GM21737 (cell line): Measurements from ENCODE around the gene FOXJ3.

Experiments
- ATAC-seq: cut with Tn5 transposase; IDR thresholded peaks from one replicate; pipeline ENCODE4 v1.9.1; 2021; ENCODE audit warnings: mild to moderate bottlenecking, moderate library complexity; ENCODE audit not compliant: unreplicated experiment

The FOXJ3 gene

GRCh38 chr1:42148166-42148565 lies 186.9 kb downstream of the FOXJ3 start:
- ATAC-seq, result no peak

- no peak for ATAC-seq
Measured at GRCh38 chr1:42146626-42147320, 188.3 kb downstream of the FOXJ3 start.

GRCh38 chr1:42145764-42146625 lies 189.0 kb downstream of the FOXJ3 start:
- no peak for ATAC-seq

- ATAC-seq, result no peak
Measured at GRCh38 chr1:42145389-42145716, 189.7 kb downstream of the FOXJ3 start.

- no peak for ATAC-seq
Measured at GRCh38 chr1:42144711-42145388, 190.2 kb downstream of the FOXJ3 start.

GRCh38 chr1:42143896-42144710 lies 190.9 kb downstream of the FOXJ3 start:
- no peak for ATAC-seq

- no peak for ATAC-seq
Measured at GRCh38 chr1:42142894-42143675, 191.9 kb downstream of the FOXJ3 start.

- ATAC-seq, result no peak
Measured at GRCh38 chr1:42141978-42142377, 193.1 kb downstream of the FOXJ3 start.

- ATAC-seq, result no peak
Measured at GRCh38 chr1:42140191-42140590, 194.8 kb downstream of the FOXJ3 start.

- ATAC-seq, result no peak
Measured at GRCh38 chr1:42139444-42139843, 195.6 kb downstream of the FOXJ3 start.

GRCh38 chr1:42138586-42138985 lies 196.4 kb downstream of the FOXJ3 start:
- ATAC-seq, result no peak

GRCh38 chr1:42137766-42138165 lies 197.3 kb downstream of the FOXJ3 start:
- ATAC-seq, result no peak

- ATAC-seq, result no peak
Measured at GRCh38 chr1:42136466-42136865, 198.6 kb downstream of the FOXJ3 start.

GRCh38 chr1:42135426-42135825 lies 199.6 kb downstream of the FOXJ3 start:
- no peak for ATAC-seq

- no peak for ATAC-seq
Measured at GRCh38 chr1:42133809-42134526, 201.1 kb downstream of the FOXJ3 start.

GRCh38 chr1:42133390-42133789 lies 201.6 kb downstream of the FOXJ3 start:
- ATAC-seq, result no peak

GRCh38 chr1:42130061-42130660 lies 204.9 kb downstream of the FOXJ3 start:
- ATAC-seq, result no peak

GRCh38 chr1:42128964-42129363 lies 206.1 kb downstream of the FOXJ3 start:
- no peak for ATAC-seq

GRCh38 chr1:42128499-42128898 lies 206.5 kb downstream of the FOXJ3 start:
- ATAC-seq, result no peak
